ENCODE measurements around the gene TEX19.
A peak's percentile ranks its signal among the peaks of the same experiment; 100 is the strongest.

TEX19 gene

GRCh38 chr17:82321947-82322466, 37.0 kb upstream of the TEX19 start:
- DNase-seq: no peak

- DNase-seq: peak; percentile 15
Observed at GRCh38 chr17:82322526-82323453, 36.3 kb upstream of the TEX19 start.

- no peak for DNase-seq
Observed at GRCh38 chr17:82323514-82324234, 35.4 kb upstream of the TEX19 start.

- DNase-seq: no peak
Observed at GRCh38 chr17:82324566-82325285, 34.3 kb upstream of the TEX19 start.

- DNase-seq: no peak
Observed at GRCh38 chr17:82325286-82326180, 33.5 kb upstream of the TEX19 start.

- DNase-seq: no peak
Observed at GRCh38 chr17:82327289-82327688, 31.8 kb upstream of the TEX19 start.

- no peak for DNase-seq
Observed at GRCh38 chr17:82327757-82328140, 31.3 kb upstream of the TEX19 start.

- no peak for DNase-seq
Observed at GRCh38 chr17:82328141-82328993, 30.7 kb upstream of the TEX19 start.

GRCh38 chr17:82328994-82329507, 30.0 kb upstream of the TEX19 start:
- no peak for DNase-seq

- no peak for DNase-seq
Observed at GRCh38 chr17:82329683-82330321, 29.2 kb upstream of the TEX19 start.

- no peak for DNase-seq
Observed at GRCh38 chr17:82330322-82331239, 28.5 kb upstream of the TEX19 start.

GRCh38 chr17:82331345-82331939, 27.6 kb upstream of the TEX19 start:
- DNase-seq: no peak

- DNase-seq: no peak
Observed at GRCh38 chr17:82332669-82333278, 26.3 kb upstream of the TEX19 start.

- DNase-seq: no peak
Observed at GRCh38 chr17:82333279-82334171, 25.5 kb upstream of the TEX19 start, which contains the start of gene SECTM1. Gene SECTM1, minus strand, starts transcription at chr17:82333766. Its CDS starts 6,526 bp downstream, at chr17:82327240.

GRCh38 chr17:82334204-82334621, 24.8 kb upstream of the TEX19 start:
- DNase-seq: no peak

GRCh38 chr17:82334622-82335394, 24.2 kb upstream of the TEX19 start:
- no peak for DNase-seq
